PC-3 (cell line): ENCODE results near the gene TOM1L2. TPM values are rescaled to one million over a fixed set of nuclear protein-coding genes. Genes with fewer than 3 reads are reported as not detected.

Experiments
- ATAC-seq: fragments of 200-7000 bp; cut with Tn5 transposase; 2 replicates; pipeline ENCODE4 v1.9.1; 2020; ENCODE audit warnings: mild to moderate bottlenecking, moderate library complexity
- BruUV-seq: library from RNA; stranded (reverse); fragments of 400-500 nt; replicated peaks from 2 replicates; lab custom pipeline; 2021; lab: Mats Ljungman, UMichigan
- CTCF ChIA-PET: fragments of 300-600 bp; sonication (Branson Sonifier 250); formaldehyde crosslinking; loops from one replicate; lab custom pipeline; 2022; ENCODE audit warnings: antibody characterized with exemption; lab: Charles Lee
- POLR2A ChIA-PET: fragments of 300-600 bp; sonication (Branson Sonifier 250); formaldehyde crosslinking; loops from one replicate; lab custom pipeline; 2022; ENCODE audit warnings: antibody characterized with exemption; ENCODE audit not compliant: unreplicated experiment; lab: Charles Lee
- DNase-seq: peaks from one replicate; pipeline ENCODE4 v3.0.0-alpha.2; 2015
- H2AFZ ChIP-seq: fragments of 300-600 bp; sonication (generic); 2 replicates; pipeline ENCODE4 v1.6.0; 2016; ENCODE audit warnings: antibody characterized with exemption, low read length
- H3F3A ChIP-seq: fragments of 300-600 bp; sonication (generic); one replicate; pipeline ENCODE4 v1.6.0; 2017; ENCODE audit warnings: antibody characterized with exemption, low read length, control low read depth, mild to moderate bottlenecking; ENCODE audit not compliant: unreplicated experiment
- H3K27ac ChIP-seq: fragments of 300-600 bp; sonication (generic); 2 replicates; pipeline ENCODE4 v1.5.1; 2016; ENCODE audit warnings: mild to moderate bottlenecking, low read length
- H3K27me3 ChIP-seq: fragments of 300-600 bp; sonication (generic); 2 replicates; pipeline ENCODE4 v1.6.1; 2016; ENCODE audit warnings: low read length, mixed read lengths
- H3K36me3 ChIP-seq: fragments of 300-600 bp; sonication (generic); 2 replicates; pipeline ENCODE4 v1.6.1; 2016; ENCODE audit warnings: low read depth, mixed run types, low read length, mixed read lengths
- H3K4me1 ChIP-seq: fragments of 300-600 bp; sonication (generic); 2 replicates; pipeline ENCODE4 v1.5.1; 2016; ENCODE audit warnings: low read length; ENCODE audit not compliant: insufficient read depth
- H3K4me2 ChIP-seq: fragments of 300-600 bp; sonication (generic); 2 replicates; pipeline ENCODE4 v1.6.0; 2016; ENCODE audit warnings: low read length
- H3K4me3 ChIP-seq: fragments of 300-600 bp; sonication (generic); 2 replicates; pipeline ENCODE4 v1.5.1; 2016; ENCODE audit warnings: mild to moderate bottlenecking, low read length, mixed read lengths
- H3K79me2 ChIP-seq: fragments of 300-600 bp; sonication (generic); 2 replicates; pipeline ENCODE4 v1.6.1; 2017; ENCODE audit warnings: low read length, mixed read lengths
- H3K9ac ChIP-seq: fragments of 300-600 bp; sonication (generic); 2 replicates; pipeline ENCODE4 v1.6.0; 2016; ENCODE audit warnings: mild to moderate bottlenecking, low read length
- H3K9me2 ChIP-seq: fragments of 300-600 bp; sonication (generic); replicated peaks from 2 replicates; pipeline ENCODE4 v1.6.1; 2016; ENCODE audit warnings: mixed run types, low read length, mixed read lengths
- H3K9me3 ChIP-seq: fragments of 300-600 bp; sonication (generic); 2 replicates; pipeline ENCODE4 v1.6.1; 2016; ENCODE audit warnings: low read length, mixed read lengths
- H4K20me1 ChIP-seq: fragments of 300-600 bp; sonication (generic); 2 replicates; pipeline ENCODE4 v1.6.1; 2016; ENCODE audit warnings: low read length, mixed read lengths
- EZH2 ChIP-seq: fragments of 300-600 bp; sonication (generic); IDR thresholded peaks from one replicate; pipeline ENCODE4 v1.6.1; 2017; ENCODE audit warnings: antibody characterized with exemption, mild to moderate bottlenecking, low read length; ENCODE audit not compliant: unreplicated experiment
- EZH2phosphoT487 ChIP-seq: fragments of 300-600 bp; sonication (generic); IDR thresholded peaks from 2 replicates; pipeline ENCODE4 v1.6.1; 2018; ENCODE audit warnings: mild to moderate bottlenecking, antibody characterized with exemption, low read length, borderline replicate concordance
- intact Hi-C: fragments of 100-400 bp; cut with micrococcal nuclease; formaldehyde crosslinking; loops from 2 replicates; pipeline ENCODE4 v1.9.0; 2023
- total RNA-seq: library from RNA; depleted of rRNA; stranded (reverse); fragments of >200 nt; gene quantifications from 2 replicates; pipeline ENCODE4 v1.2.3, GENCODE V29; 2014
- TF ChIP-seq, protein P1 (sequence below): fragments of 300-600 bp; sonication (generic); conservative IDR thresholded peaks from 2 replicates; pipeline ENCODE4 v1.5.1; 2017; ENCODE audit warnings: antibody characterized with exemption, low read depth, mild to moderate bottlenecking, low read length

The TOM1L2 gene
- total RNA-seq, 1 experiment from 2014 or later, result 53.3 TPM

- Histone ChIP-seq H3K9me3 (no peaks in the 10 kb centered on the region), H3K9ac (peak overlapping the region; percentile 78), H3K4me2 (peak overlapping the region; percentile 78), H3K36me3 (peaks cover 9% of the 10 kb centered on the region), H3K4me1 (peaks cover 41% of the 10 kb centered on the region), H3F3A (peaks cover 7% of the 10 kb centered on the region), H4K20me1 (no peaks in the 10 kb centered on the region), H3K4me3 (peak overlapping the region; percentile 0; the same call in 1 of the 2 replicates), H3K9me2 (no peaks in the 10 kb centered on the region), H3K27me3 (no peaks in the 10 kb centered on the region), H2AFZ (no peak overlapping the region), H3K79me2 (peaks cover 86% of the 10 kb centered on the region), H3K27ac (peak overlapping the region; percentile 97)
- ATAC-seq, result no peak
- POLR2A ChIA-PET, result interaction anchor here (0.7 kb wide), 1 partner anchor 11 kb away, joined by 3 read pairs; no protein-coding TSS in a partner anchor
- no peak for DNase-seq
- CTCF ChIA-PET, result no interaction called here
- intact Hi-C loops, result loop anchor here (5.0 kb wide), 1 partner anchor 37 kb away; no protein-coding TSS in a partner anchor
- TF ChIP-seq EZH2phosphoT487 (no peak), EZH2 (no peak)
- TF ChIP-seq, protein P1, sequence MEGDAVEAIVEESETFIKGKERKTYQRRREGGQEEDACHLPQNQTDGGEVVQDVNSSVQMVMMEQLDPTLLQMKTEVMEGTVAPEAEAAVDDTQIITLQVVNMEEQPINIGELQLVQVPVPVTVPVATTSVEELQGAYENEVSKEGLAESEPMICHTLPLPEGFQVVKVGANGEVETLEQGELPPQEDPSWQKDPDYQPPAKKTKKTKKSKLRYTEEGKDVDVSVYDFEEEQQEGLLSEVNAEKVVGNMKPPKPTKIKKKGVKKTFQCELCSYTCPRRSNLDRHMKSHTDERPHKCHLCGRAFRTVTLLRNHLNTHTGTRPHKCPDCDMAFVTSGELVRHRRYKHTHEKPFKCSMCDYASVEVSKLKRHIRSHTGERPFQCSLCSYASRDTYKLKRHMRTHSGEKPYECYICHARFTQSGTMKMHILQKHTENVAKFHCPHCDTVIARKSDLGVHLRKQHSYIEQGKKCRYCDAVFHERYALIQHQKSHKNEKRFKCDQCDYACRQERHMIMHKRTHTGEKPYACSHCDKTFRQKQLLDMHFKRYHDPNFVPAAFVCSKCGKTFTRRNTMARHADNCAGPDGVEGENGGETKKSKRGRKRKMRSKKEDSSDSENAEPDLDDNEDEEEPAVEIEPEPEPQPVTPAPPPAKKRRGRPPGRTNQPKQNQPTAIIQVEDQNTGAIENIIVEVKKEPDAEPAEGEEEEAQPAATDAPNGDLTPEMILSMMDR, result no peak
- no TSS peak for BruUV-seq
Observed at GRCh38 chr17:17959520-17960361, 12.5 kb downstream of the TOM1L2 start.

DNA sequence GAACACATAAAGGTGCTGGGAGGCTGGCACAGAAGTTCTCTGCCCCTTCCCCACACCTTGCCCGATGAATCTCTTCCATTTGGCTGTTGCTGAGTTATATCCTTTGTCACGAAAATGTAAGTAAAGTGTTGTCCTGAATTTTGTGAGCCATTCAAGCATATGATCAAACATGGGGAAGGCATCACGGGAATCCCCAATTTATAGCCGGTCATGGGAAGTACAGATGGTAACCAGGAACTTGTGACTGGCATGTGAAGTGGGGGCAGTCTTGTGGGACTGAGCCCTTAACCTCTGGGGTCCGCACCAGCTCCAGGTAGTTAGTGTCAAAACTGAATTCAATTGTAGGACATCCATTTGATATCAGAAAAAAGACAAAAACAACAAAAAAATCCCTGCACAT is 13.2 kb downstream of the TOM1L2 start:
- Histone ChIP-seq H3K27me3 (no peaks in the 10 kb centered on the region), H3K79me2 (peaks cover 86% of the 10 kb centered on the region), H3K9ac (peak overlapping the region; percentile 78), H2AFZ (no peak overlapping the region), H3K9me3 (no peaks in the 10 kb centered on the region), H3K27ac (peak overlapping the region; percentile 97), H3F3A (peaks cover 7% of the 10 kb centered on the region), H3K36me3 (peaks cover 12% of the 10 kb centered on the region), H3K4me3 (peak overlapping the region; percentile 48), H3K4me1 (peaks cover 41% of the 10 kb centered on the region), H4K20me1 (no peaks in the 10 kb centered on the region), H3K4me2 (peak overlapping the region; percentile 78), H3K9me2 (no peaks in the 10 kb centered on the region)
- CTCF ChIA-PET, result interaction anchor here (0.5 kb wide), 1 partner anchor 69 kb away, joined by 6 read pairs; no protein-coding TSS in a partner anchor
- DNase-seq, result no peak
- TF ChIP-seq EZH2phosphoT487 (no peak), EZH2 (no peak)
- TF ChIP-seq, protein P1, result no peak
- POLR2A ChIA-PET, result interaction anchor here (1.4 kb wide), 1 partner anchor 14 kb away, joined by 7 read pairs; the partner anchor contains the start of gene DRC3
- ATAC-seq, result no peak; the same call in none of the 2 replicates
- intact Hi-C loops, result loop anchor here (5.0 kb wide), 1 partner anchor 37 kb away; no protein-coding TSS in a partner anchor
- BruUV-seq, result TSS peak; percentile 94
